IPS-20b (cell line): ENCODE measurements around the gene ALPI.

Source experiments
- H3K27ac ChIP-seq: one replicate; pipeline ENCODE4 v1.5.1; 2013; ENCODE audit warnings: low read length
- H3K27me3 ChIP-seq: 2 replicates; pipeline ENCODE4 v1.6.1; 2013; ENCODE audit warnings: mild to moderate bottlenecking, low read length, inconsistent platforms; ENCODE audit not compliant: insufficient read depth
- H3K36me3 ChIP-seq: 2 replicates; pipeline ENCODE4 v1.6.1; 2013; ENCODE audit warnings: low read depth, mild to moderate bottlenecking, inconsistent platforms, low read length, moderate library complexity; ENCODE audit not compliant: insufficient read depth
- H3K4me1 ChIP-seq: 2 replicates; pipeline ENCODE4 v1.6.1; 2013; ENCODE audit warnings: mild to moderate bottlenecking, control low read depth, inconsistent platforms, low read length, moderate library complexity; ENCODE audit not compliant: insufficient read depth
- H3K4me3 ChIP-seq: 2 replicates; pipeline ENCODE4 v1.5.1; 2013; ENCODE audit warnings: mild to moderate bottlenecking, low read length, inconsistent platforms
- H3K9ac ChIP-seq: 2 replicates; pipeline ENCODE4 v1.6.1; 2013; ENCODE audit warnings: low read depth, mild to moderate bottlenecking, inconsistent platforms, low read length, moderate library complexity
- H3K9me3 ChIP-seq: 2 replicates; pipeline ENCODE4 v1.6.1; 2013; ENCODE audit warnings: mild to moderate bottlenecking, low read depth, low read length, inconsistent platforms; ENCODE audit not compliant: insufficient read depth

Gene ALPI

GRCh38 chr2:232493701-232494474, 37.9 kb downstream of the ALPI start:
- no peak overlapping the region for H3K4me3 ChIP-seq
- H3K9me3 ChIP-seq, result no peaks in the 10 kb centered on the region
- no peak overlapping the region for H3K27ac ChIP-seq
- peaks cover 16% of the 10 kb centered on the region for H3K27me3 ChIP-seq
- peaks cover 4% of the 10 kb centered on the region; the same call in 1 of the 2 replicates for H3K4me1 ChIP-seq
- H3K9ac ChIP-seq, result no peak overlapping the region
- no peaks in the 10 kb centered on the region for H3K36me3 ChIP-seq

- no peaks in the 10 kb centered on the region for H3K9me3 ChIP-seq
Measured at GRCh38 chr2:232494542-232494941, 38.6 kb downstream of the ALPI start.

GRCh38 chr2:232495292-232495691, 39.3 kb downstream of the ALPI start:
- Histone ChIP-seq H3K36me3 (no peaks in the 10 kb centered on the region), H3K4me3 (no peak overlapping the region), H3K9me3 (no peaks in the 10 kb centered on the region)

More at GRCh38 chr2:232494542-232494941, 38.6 kb downstream of the ALPI start:
- Histone ChIP-seq H3K4me1 (peaks cover 4% of the 10 kb centered on the region; the same call in 1 of the 2 replicates), H3K9ac (no peak overlapping the region), H3K4me3 (no peak overlapping the region), H3K27ac (no peak overlapping the region), H3K27me3 (peaks cover 16% of the 10 kb centered on the region), H3K36me3 (no peaks in the 10 kb centered on the region)

GRCh38 chr2:232496501-232497270, 40.7 kb downstream of the ALPI start:
- Histone ChIP-seq H3K9me3 (no peaks in the 10 kb centered on the region), H3K36me3 (no peaks in the 10 kb centered on the region), H3K4me1 (no peaks in the 10 kb centered on the region), H3K9ac (no peak overlapping the region), H3K27ac (no peak overlapping the region), H3K4me3 (no peak overlapping the region), H3K27me3 (peaks cover 23% of the 10 kb centered on the region)

More at GRCh38 chr2:232495292-232495691, 39.3 kb downstream of the ALPI start:
- Histone ChIP-seq H3K27ac (no peak overlapping the region), H3K27me3 (peaks cover 12% of the 10 kb centered on the region), H3K4me1 (no peaks in the 10 kb centered on the region), H3K9ac (no peak overlapping the region)

- H3K27me3 ChIP-seq, result peaks cover 29% of the 10 kb centered on the region
- no peaks in the 10 kb centered on the region for H3K36me3 ChIP-seq
- no peak overlapping the region for H3K4me3 ChIP-seq
- no peak overlapping the region for H3K9ac ChIP-seq
- H3K27ac ChIP-seq, result no peak overlapping the region
- no peaks in the 10 kb centered on the region for H3K9me3 ChIP-seq
- 0 out of 2 replicates have a peak, but pooled peaks cover 3% of the 10 kb centered on the region for H3K4me1 ChIP-seq
Measured at GRCh38 chr2:232497348-232497747, 41.4 kb downstream of the ALPI start.

- no peak overlapping the region for H3K9ac ChIP-seq
- H3K9me3 ChIP-seq, result no peaks in the 10 kb centered on the region
- H3K27ac ChIP-seq, result no peak overlapping the region
- H3K36me3 ChIP-seq, result no peaks in the 10 kb centered on the region
- H3K4me3 ChIP-seq, result no peak overlapping the region
- 0 out of 2 replicates have a peak, but pooled peaks cover 3% of the 10 kb centered on the region for H3K4me1 ChIP-seq
- H3K27me3 ChIP-seq, result peaks cover 39% of the 10 kb centered on the region
Measured at GRCh38 chr2:232498452-232498851, 42.5 kb downstream of the ALPI start.

GRCh38 chr2:232501331-232501771, 45.4 kb downstream of the ALPI start:
- H3K27me3 ChIP-seq, result peaks cover 68% of the 10 kb centered on the region

GRCh38 chr2:232501794-232502390, 45.9 kb downstream of the ALPI start:
- Histone ChIP-seq H3K4me1 (peaks cover 9% of the 10 kb centered on the region; the same call in 1 of the 2 replicates), H3K27ac (no peak overlapping the region), H3K27me3 (peaks cover 74% of the 10 kb centered on the region), H3K9me3 (no peaks in the 10 kb centered on the region), H3K9ac (peak overlapping the region; percentile 45; the same call in 1 of the 2 replicates), H3K36me3 (no peaks in the 10 kb centered on the region), H3K4me3 (peak overlapping the region; percentile 70)

More at GRCh38 chr2:232501331-232501771, 45.4 kb downstream of the ALPI start:
- no peak overlapping the region for H3K9ac ChIP-seq
- H3K9me3 ChIP-seq, result no peaks in the 10 kb centered on the region
- no peaks in the 10 kb centered on the region for H3K36me3 ChIP-seq
- no peak overlapping the region for H3K4me3 ChIP-seq
- H3K4me1 ChIP-seq, result peaks cover 9% of the 10 kb centered on the region; the same call in 1 of the 2 replicates
- H3K27ac ChIP-seq, result no peak overlapping the region

GRCh38 chr2:232502511-232502910, 46.6 kb downstream of the ALPI start:
- Histone ChIP-seq H3K36me3 (no peaks in the 10 kb centered on the region), H3K4me1 (peaks cover 9% of the 10 kb centered on the region; the same call in 1 of the 2 replicates), H3K4me3 (peak overlapping the region; percentile 70), H3K9me3 (no peaks in the 10 kb centered on the region), H3K27me3 (peaks cover 80% of the 10 kb centered on the region), H3K27ac (no peak overlapping the region), H3K9ac (no peak overlapping the region)

GRCh38 chr2:232502911-232503808, 47.2 kb downstream of the ALPI start:
- Histone ChIP-seq H3K27ac (no peak overlapping the region), H3K27me3 (peaks cover 84% of the 10 kb centered on the region), H3K4me1 (peaks cover 9% of the 10 kb centered on the region; the same call in 1 of the 2 replicates), H3K4me3 (peak overlapping the region; percentile 69), H3K36me3 (no peaks in the 10 kb centered on the region), H3K9ac (no peak overlapping the region), H3K9me3 (no peaks in the 10 kb centered on the region)
